Muscle of arm (tissue), 14 donors: ENCODE results near the gene GH2. TPM values are rescaled to one million over a fixed set of nuclear protein-coding genes. Genes with fewer than 3 reads are reported as not detected.
"Not testable (repeated sequence)": the region's sequence is repeated elsewhere in the genome, so short reads cannot be mapped to it uniquely, and the experiment has no call there.

ENCODE experiments used
- DNase-seq: peaks from one replicate; pipeline ENCODE4 v3.0.0-alpha.2; 2013
- long read RNA-seq, 11 donors: transcript quantifications; one replicate each; lab custom pipeline, GENCODE V29; 2026
- polyA plus RNA-seq, 12 donors: library from polyadenylated mRNA; unstranded; fragments of 120-200 nt; gene quantifications; one replicate each; pipeline ENCODE4 v1.2.1, GENCODE V29; 2013; ENCODE audit not compliant: insufficient read length in 12 of 12

Gene GH2
- polyA plus RNA-seq, result not detected
- long read RNA-seq, donor 1, result 0 reads
- long read RNA-seq, donor 2, result 0 reads
- long read RNA-seq, donor 3, result 0 reads
- long read RNA-seq, donor 4, result 0 reads
- long read RNA-seq, donor 5, result 0 reads
- long read RNA-seq, donor 6, result 0 reads
- long read RNA-seq, donor 7, result 0 reads
- long read RNA-seq, donor 8, result 0 reads
- long read RNA-seq, donor 9, result 0 reads
- long read RNA-seq, donor 10, result 0 reads
- long read RNA-seq, donor 11, result 0 reads

DNA sequence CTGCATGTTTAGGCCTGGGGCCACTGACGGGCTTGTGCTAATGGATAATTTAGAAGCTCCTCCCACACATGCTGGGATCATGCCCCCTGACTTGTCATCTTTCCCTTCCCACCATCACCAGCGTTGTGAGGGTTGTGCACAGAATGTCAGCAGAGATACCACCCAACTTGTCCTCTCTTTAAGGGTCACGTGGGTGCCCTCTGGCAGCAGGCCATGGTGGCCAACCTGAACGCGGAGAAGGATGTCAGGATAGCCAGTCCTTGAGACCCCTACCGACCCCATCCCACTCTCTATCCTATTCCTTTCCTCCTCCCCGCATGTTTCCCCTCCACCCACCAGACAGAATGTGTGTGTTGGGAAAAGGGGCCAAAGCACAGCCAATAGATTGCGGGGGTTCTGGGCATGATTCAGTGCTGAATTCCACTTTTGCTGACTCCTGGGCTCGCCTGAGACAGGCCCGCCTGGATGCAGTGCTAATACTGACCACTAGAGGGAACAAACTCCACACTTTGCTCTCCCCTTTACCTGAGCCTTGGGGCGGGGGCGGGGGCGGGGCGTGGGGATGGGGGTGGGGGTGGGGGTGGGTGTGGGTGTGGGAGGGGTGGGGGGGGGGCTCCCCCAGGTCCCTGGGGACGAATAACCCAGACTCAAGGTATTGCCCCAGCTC lies at the start of gene GH2:
TSS of gene GH2 (minus strand) at position 10 of the 667 bp plus-strand sequence. CDS start 143 bp downstream, outside the sequence.
- peak; percentile 32 for DNase-seq

GRCh38 chr17:63930951-63931575 lies 49.3 kb upstream of the GH2 start:
- DNase-seq, result no peak

DNA sequence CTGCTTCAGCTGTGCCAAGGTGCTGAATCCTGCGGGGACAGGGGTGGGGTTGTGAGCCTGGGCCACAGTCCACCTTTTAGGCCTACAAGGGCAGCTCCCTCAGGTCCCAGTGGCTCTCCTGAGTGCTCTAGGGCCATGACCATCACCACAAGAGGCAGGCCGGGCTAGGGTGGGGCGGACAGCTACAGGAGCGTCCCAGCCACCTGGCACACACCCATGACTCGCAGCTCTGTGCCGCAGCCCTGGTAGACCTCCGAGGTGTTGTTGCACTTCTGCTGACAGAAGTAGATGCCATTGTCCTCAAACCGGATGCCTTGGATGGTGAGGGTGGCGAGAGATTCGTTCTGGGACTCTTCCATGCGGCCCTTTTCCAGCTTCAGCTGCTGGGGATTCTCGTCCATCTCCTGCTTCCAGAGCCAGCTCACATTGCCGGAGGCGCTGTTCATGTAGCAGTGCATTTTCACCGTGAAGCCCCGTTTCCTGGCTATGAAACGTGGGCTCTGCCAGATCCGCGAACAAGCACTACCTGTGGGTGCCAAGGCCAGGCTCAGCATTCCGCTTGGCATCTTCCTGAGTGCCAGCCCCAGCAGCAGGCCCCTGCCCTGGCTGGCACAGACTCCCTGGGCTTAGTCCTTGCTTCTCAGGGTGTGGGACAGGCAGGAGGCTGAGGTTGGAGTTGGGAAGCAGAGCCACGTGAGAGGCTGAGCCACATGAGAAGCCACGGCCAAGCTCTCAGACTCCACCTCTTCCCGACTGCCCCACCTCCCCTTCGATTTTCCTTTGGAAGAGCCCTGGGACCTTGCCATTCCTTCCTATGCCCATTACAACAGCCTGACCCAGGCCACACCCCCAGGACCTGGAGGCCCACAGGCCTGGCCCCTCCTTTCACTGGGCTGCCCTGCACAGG lies 48.4 kb upstream of the GH2 start:
- DNase-seq, result no peak

- no peak for DNase-seq
Measured at GRCh38 chr17:63928966-63929695, 47.4 kb upstream of the GH2 start.

DNA sequence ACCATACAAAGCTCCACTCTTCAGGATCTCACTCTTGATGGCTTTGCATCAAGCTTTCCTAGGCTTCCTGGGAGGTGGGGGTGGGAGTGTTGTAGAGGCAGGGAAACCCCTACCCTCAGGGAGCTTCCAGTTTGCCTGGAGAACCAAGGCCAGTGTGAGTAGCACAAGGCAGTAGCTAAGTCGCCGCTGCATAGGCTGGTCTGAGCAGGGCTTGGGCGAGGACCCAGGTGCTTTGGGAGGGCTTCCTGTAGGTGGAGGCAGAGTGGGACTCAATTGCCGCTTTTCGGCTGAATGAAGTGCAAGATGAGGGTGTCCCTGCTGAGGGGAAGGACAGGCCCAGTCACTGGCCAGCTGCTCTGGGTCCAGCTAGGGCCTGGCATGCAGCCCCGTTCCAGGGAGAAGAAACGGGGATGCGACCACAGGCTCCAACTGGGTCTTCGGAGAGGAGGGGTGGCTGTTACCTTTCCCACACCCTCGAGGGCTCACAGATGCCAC lies 46.5 kb upstream of the GH2 start:
- DNase-seq, result no peak

- DNase-seq, result no peak
Measured at GRCh38 chr17:63927464-63928171, 45.9 kb upstream of the GH2 start.

DNA sequence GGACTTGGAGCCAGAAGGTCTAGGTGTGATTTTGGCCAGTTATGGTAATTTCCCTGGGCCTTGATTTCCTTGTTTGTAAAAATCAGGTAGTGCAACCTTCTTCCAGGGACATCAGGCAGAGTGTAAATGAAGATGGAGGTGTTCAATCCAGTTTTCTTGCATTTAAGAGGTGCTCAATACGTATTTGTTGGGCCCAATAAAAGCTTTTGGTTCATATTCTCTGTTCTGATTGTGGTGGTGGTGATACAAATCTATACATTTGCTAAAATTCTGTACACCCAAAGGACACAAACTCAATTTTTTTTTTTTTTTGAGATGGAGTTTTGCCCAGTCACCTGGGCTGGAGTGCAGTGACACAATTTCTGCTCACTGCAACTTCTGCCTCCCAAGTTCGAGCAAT lies 44.4 kb upstream of the GH2 start:
- DNase-seq, result no peak

DNA sequence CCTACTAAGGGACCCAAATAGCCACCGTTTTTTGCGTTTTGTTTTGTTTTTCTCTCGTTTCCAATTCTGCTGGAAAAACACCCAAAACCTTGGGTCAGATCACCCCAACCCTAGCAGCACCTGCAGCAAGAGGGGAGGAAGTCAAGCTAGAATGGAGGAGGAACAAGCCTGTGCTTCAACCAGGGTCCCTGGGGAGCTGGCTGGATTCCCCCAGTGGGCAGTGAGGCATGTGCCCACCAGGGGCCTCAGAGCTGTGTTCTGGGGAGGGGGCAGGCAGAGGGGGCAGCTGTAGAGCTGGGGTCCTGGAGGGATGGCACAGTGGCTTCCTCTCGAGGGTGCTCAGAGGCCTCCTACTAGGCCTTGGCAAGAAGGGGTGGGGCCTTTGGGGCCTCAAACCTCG lies 43.9 kb upstream of the GH2 start:
- DNase-seq, result no peak

DNA sequence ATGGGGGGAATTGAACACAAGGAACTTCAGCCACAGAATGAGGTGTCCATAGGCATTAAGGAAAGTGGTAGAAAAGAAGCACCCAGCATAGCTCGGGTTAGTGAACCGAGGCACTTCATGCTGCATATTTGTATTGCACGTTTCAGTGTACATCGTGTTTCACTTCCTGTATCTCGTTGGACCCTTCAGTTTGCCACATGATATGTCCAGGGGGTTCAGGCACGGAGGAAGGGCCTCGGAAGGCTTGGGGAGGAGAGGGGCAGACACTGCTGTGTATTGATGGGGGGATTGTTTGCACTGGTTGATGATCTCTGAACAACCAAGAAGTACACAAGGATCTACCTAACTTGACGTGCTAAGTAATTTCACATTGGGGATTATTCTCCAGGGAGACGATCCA lies 40.7 kb upstream of the GH2 start:
- DNase-seq, result not testable (repeated sequence)

DNA sequence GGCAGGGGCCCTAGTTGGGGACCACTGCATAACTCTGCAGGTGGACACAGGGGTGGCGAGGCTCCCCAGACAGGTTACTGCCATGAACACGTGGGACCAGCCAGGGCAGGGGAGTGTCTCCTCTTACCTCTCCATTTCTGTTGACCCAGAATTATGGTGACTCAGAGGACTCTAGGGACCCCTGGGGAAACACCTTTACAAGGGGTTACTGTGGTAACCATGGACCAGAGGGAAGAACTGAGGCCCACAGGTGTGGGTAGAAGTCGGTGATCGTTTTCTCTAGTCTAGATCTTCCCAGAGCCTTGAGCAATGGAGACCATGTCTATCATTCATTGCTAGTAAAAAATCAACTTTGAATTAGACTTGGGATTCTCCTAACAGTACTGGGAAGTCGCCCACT lies 39.0 kb upstream of the GH2 start:
- DNase-seq, result not testable (repeated sequence)

GRCh38 chr17:63920050-63920449 lies 38.3 kb upstream of the GH2 start:
- not testable (repeated sequence) for DNase-seq

GRCh38 chr17:63919311-63919723 lies 37.6 kb upstream of the GH2 start:
- DNase-seq, result peak; percentile 57

GRCh38 chr17:63918789-63919305 lies 37.1 kb upstream of the GH2 start, which contains the start of gene GH1:
Gene GH1, minus strand, starts transcription at chr17:63918839. Its CDS starts 63 bp downstream, at chr17:63918776.
- DNase-seq, result not testable (repeated sequence)

- no peak for DNase-seq
Measured at GRCh38 chr17:63918305-63918704, 36.6 kb upstream of the GH2 start.

DNA sequence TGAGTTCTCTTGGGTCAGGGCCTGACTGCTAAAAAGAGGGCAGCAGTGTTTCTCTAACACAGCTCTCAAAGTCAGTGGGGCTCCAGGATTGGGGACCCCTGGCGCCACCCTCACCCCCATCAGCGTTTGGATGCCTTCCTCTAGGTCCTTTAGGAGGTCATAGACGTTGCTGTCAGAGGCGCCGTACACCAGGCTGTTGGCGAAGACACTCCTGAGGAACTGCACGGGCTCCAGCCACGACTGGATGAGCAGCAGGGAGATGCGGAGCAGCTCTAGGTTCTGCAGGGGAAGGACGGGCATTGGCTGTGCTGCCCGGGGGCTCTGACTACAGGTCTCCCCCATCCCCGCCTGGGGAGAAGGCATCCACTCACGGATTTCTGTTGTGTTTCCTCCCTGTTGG lies 35.9 kb upstream of the GH2 start:
- no peak for DNase-seq

GRCh38 chr17:63917206-63917605 lies 35.5 kb upstream of the GH2 start:
- DNase-seq, result not testable (repeated sequence)

DNA sequence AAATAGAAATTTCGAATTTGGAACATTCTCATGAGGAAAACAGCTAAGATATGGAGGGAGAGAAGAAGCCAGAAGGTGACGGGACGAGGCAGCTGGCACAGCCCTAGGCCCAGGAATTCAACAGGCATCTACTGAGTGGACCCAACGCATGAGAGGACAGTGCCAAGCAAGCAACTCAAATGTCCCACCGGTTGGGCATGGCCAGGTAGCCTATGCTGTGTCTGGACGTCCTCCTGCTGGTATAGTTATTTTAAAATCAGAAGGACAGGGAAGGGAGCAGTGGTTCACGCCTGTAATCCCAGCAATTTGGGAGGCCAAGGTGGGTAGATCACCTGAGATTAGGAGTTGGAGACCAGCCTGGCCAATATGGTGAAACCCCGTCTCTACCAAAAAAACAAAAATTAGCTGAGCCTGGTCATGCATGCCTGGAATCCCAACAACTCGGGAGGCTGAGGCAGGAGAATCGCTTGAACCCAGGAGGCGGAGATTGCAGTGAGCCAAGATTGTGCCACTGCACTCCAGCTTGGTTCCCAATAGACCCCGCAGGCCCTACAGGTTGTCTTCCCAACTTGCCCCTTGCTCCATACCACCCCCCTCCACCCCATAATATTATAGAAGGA lies 34.9 kb upstream of the GH2 start:
- DNase-seq, result no peak

DNA sequence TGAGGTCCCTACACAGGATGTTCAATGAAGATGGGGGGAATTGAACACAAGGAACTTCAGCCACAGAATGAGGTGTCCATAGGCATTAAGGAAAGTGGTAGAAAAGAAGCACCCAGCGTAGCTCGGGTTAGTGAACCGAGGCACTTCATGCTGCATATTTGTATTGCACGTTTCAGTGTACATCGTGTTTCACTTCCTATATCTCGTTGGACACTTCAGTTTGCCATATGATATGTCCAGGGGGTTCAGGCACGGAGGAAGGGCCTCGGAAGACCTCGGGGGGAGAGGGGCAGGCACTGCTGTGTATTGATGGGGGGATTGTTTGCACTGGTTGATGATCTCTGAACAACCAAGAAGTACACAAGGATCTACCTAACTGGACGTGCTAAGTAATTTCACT lies 34.0 kb upstream of the GH2 start:
- DNase-seq, result not testable (repeated sequence)

GRCh38 chr17:63914471-63914870 lies 32.7 kb upstream of the GH2 start:
- no peak for DNase-seq

DNA sequence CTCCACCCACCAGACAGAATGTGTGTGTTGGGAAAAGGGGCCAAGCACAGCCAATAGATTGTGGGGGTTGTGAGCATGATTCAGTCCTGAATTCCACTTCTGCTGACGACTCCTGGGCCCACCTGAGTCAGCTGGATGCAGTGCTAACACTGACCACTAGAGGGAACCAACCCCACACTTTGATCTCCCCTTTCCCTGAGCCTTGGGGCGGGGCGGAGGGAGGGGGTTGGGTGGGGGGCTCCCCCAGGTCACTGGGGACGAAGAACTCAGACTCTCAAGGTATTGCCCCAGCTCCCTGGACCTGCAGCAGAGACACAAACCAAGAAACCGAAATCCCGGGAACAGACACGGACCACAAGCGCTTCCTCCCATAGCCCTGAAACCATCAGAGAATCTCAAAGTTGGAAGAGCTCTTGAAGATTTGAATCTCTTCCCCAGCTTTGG lies 29.9 kb upstream of the GH2 start:
- DNase-seq, result no peak
